ENCODE results near the gene NFE2L2. TPM values are rescaled to one million over a fixed set of nuclear protein-coding genes. Genes with fewer than 3 reads are reported as not detected.
"Not testable (repeated sequence)": the region's sequence is repeated elsewhere in the genome, so short reads cannot be mapped to it uniquely, and the experiment has no call there.

The NFE2L2 gene
- total and polyA plus RNA-seq, 2 donors (not counting 3 experiments of a cell fraction or from before 2014, with no cell fraction given): 57.1 to 66.2 TPM

DNA sequence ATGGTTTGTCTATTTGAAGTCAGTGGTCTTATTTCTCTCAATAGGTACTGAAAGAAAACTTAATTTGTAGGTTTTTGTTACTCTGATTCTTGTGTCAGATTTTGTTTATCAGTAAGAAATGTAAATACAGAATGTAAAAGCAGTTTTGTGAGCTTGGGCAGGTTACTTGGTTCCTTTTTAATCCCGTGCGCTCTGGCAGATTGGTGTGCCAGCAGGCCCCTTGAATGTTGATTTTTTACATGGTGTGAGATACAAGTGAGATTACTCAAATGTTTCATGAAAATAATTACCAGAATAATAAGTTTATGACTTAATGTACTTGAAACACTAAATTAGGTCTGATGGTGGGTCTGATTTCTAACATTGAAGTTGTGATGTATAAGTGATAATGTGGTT lies 38.6 kb downstream of the NFE2L2 start:
- peaks cover 13 to 21% of the 10 kb centered on the region in 2 experiments for H3K36me3 ChIP-seq (ENCODE audit: control insufficient read depth in 2 of 2, extremely low read depth in 1 of 2, insufficient read depth in 2 of 2, low read length in 2 of 2)
- no peaks in the 10 kb centered on the region for H3K9me1 ChIP-seq (replicated peaks; ENCODE audit: control insufficient read depth, extremely low read depth, insufficient read depth, low read length)
- CTCF ChIA-PET: interaction anchor here (1.2 to 11.6 kb wide), 5 partner anchors 12 to 111 kb away, joined by 3 to 98 read pairs (median 4); no protein-coding TSS in a partner anchor
- peaks cover 3% of the 10 kb centered on the region for H3K79me2 ChIP-seq (ENCODE audit: control insufficient read depth, insufficient read depth, low read length)
- no peak overlapping the region for H2AFZ ChIP-seq (ENCODE audit: low read depth, low read length)
- no peak overlapping the region for H3K4me2 ChIP-seq (ENCODE audit: insufficient read depth, low read length)
- TF ChIP-seq, protein P1, sequence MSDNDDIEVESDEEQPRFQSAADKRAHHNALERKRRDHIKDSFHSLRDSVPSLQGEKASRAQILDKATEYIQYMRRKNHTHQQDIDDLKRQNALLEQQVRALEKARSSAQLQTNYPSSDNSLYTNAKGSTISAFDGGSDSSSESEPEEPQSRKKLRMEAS (IDR thresholded peaks at IDR 0.05; ENCODE audit: insufficient read depth, insufficient read length): no peak
- peak; percentile 7 for TF ChIP-seq POLR2A (IDR thresholded peaks at IDR 0.05; ENCODE audit: low read depth, low read length)
- no peak for TF ChIP-seq GATA2 (IDR thresholded peaks at IDR 0.05; ENCODE audit: insufficient read depth, insufficient read length, low read depth, low read length)
- POLR2A ChIA-PET: interaction anchor here (0.8 to 0.9 kb wide), 2 partner anchors 14 to 39 kb away, joined by 3 to 6 read pairs; no protein-coding TSS in a partner anchor
- intact Hi-C loops (cut with micrococcal nuclease): loop anchor here (5.0 kb wide), 1 partner anchor 36 kb away; the partner anchor contains the start of gene NFE2L2
- H3K9me3 ChIP-seq (replicated peaks; ENCODE audit: control insufficient read depth, insufficient read depth, low read length): no peaks in the 10 kb centered on the region
- peaks cover 5% of the 10 kb centered on the region for H4K20me1 ChIP-seq (replicated peaks; ENCODE audit: control insufficient read depth, extremely low read depth, insufficient read depth, low read length)
- DNase-seq (ENCODE audit: low read depth, low spot score) (no peak), FAIRE-seq (no peak)
- H3K4me3 ChIP-seq (replicated peaks in 1 of 3; ENCODE audit: insufficient read depth in 1 of 3, low read depth in 1 of 3, low read length in 3 of 3): no peak overlapping the region
- no TSS peak for BruUV-seq (replicated peaks)
- dilution Hi-C loops (cut with MboI; ENCODE audit: extremely low pct_ligation_motif_present, low sequenced_read_pairs): no loop called here
- H3K27me3 ChIP-seq (ENCODE audit: control insufficient read depth in 2 of 2, insufficient read depth in 2 of 2, low read length in 2 of 2): no peaks in the 10 kb centered on the region
- H3K9ac ChIP-seq (replicated peaks; ENCODE audit: extremely low read depth, insufficient read depth, low read length): no peak overlapping the region
- no peak overlapping the region for H3K27ac ChIP-seq (ENCODE audit: insufficient read depth, low read depth, low read length)
- no peaks in the 10 kb centered on the region for H3K4me1 ChIP-seq (ENCODE audit: control insufficient read depth, extremely low read depth, insufficient read depth, low read length)

DNA sequence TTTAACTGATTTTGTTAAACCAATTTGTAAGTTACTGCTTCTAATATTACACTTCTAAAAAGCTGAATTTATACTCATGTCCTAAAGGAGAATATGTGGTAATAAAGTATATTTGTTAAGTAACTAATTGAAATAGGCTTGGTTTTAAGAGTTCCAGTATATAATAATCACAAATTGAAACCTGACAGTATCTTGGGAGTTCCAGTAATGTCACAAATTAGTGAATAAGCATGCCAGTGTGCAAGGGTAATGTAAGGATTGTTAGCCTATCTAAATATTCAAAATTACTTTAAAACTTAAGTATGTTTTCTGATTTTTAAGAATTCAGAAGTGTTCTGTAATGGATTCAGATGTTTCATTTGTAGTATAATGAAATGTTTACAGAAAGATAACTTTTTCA lies 41.1 kb downstream of the NFE2L2 start:
- H3K9me1 ChIP-seq (replicated peaks; ENCODE audit: control insufficient read depth, extremely low read depth, insufficient read depth, low read length); H3K9me3 ChIP-seq (replicated peaks; ENCODE audit: control insufficient read depth, insufficient read depth, low read length); DNase-seq (ENCODE audit: low read depth, low spot score); H3K27ac ChIP-seq (ENCODE audit: insufficient read depth, low read depth, low read length); FAIRE-seq; H4K20me1 ChIP-seq (replicated peaks; ENCODE audit: control insufficient read depth, extremely low read depth, insufficient read depth, low read length); BruUV-seq (replicated peaks); H3K4me2 ChIP-seq (ENCODE audit: insufficient read depth, low read length); POLR2A ChIA-PET; H2AFZ ChIP-seq (ENCODE audit: low read depth, low read length); H3K4me1 ChIP-seq (ENCODE audit: control insufficient read depth, extremely low read depth, insufficient read depth, low read length); H3K9ac ChIP-seq (replicated peaks; ENCODE audit: extremely low read depth, insufficient read depth, low read length); intact Hi-C loops (cut with micrococcal nuclease); dilution Hi-C loops (cut with MboI; ENCODE audit: extremely low pct_ligation_motif_present, low sequenced_read_pairs); H3K4me3 ChIP-seq (replicated peaks in 1 of 3; ENCODE audit: insufficient read depth in 1 of 3, low read depth in 1 of 3, low read length in 3 of 3); H3K27me3 ChIP-seq (ENCODE audit: control insufficient read depth in 2 of 2, insufficient read depth in 2 of 2, low read length in 2 of 2): not testable (repeated sequence)
- CTCF ChIA-PET: interaction anchor here (11.6 kb wide), 1 partner anchor 59 kb away, joined by 98 read pairs; no protein-coding TSS in a partner anchor
- Histone ChIP-seq H3K79me2 (ENCODE audit: control insufficient read depth, insufficient read depth, low read length) (peaks cover 15% of the 10 kb centered on the region), H3K36me3 (ENCODE audit: control insufficient read depth in 2 of 2, extremely low read depth in 1 of 2, insufficient read depth in 2 of 2, low read length in 2 of 2) (peaks cover 16 to 24% of the 10 kb centered on the region in 2 experiments)
